ENCODE results near the gene FCN2.

FCN2 gene

GRCh38 chr9:134840511-134840910 lies 40.1 kb upstream of the FCN2 start:
- Mint-ChIP-seq H3K27ac (no peak overlapping the region), H3K4me3 (no peak overlapping the region), H3K9me3 (no peaks in the 10 kb centered on the region), H3K36me3 (ENCODE audit: low read depth) (no peaks in the 10 kb centered on the region), H3K4me1 (ENCODE audit: low read depth) (no peaks in the 10 kb centered on the region), H3K27me3 (peaks cover 35% of the 10 kb centered on the region)
- intact Hi-C loops (cut with micrococcal nuclease), result no loop called here

DNA sequence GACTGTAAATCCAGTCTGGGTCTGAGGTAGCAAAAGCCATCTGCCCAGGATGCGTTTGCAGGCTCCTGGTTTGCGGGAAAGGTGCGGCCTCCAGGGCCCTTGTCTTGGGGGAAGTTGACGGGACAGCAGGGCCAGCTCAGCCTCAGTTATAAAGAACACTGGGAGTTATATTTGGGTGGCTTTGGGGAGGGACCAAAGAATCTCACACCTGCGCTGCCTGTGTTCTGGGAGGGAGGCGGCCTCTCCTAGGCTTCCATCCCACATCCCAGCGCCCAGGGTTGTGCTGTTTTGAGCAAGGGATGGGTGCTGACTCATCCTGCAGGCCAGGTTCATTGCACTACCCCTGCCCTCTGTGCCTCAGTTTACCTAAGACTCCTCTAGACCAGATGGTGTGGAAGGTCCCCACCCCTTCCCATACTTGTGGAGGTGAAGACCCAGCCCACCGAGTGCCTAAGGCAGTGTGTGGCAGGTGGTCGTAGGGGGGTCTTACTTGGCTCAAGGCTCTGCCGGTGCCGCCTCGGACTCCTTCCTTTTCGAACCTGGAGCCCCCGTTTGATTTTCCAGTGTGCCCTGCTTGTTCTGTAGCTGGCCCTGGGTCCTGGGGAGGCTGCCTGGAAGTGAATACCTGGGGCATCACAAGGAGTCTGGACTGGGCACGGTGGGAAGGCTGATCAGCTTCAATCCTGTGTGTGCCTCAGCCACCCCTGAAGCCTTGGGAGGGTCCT lies 39.3 kb upstream of the FCN2 start:
- no peak overlapping the region for H3K4me3 Mint-ChIP-seq
- intact Hi-C loops (cut with micrococcal nuclease), result no loop called here
- H3K36me3 Mint-ChIP-seq (ENCODE audit: low read depth), result no peaks in the 10 kb centered on the region
- no peaks in the 10 kb centered on the region for H3K4me1 Mint-ChIP-seq (ENCODE audit: low read depth)
- no peak overlapping the region for H3K27ac Mint-ChIP-seq
- peaks cover 35% of the 10 kb centered on the region for H3K27me3 Mint-ChIP-seq
- no peaks in the 10 kb centered on the region for H3K9me3 Mint-ChIP-seq

GRCh38 chr9:134842321-134842720 lies 38.3 kb upstream of the FCN2 start:
- Mint-ChIP-seq H3K4me3 (no peak overlapping the region), H3K9me3 (no peaks in the 10 kb centered on the region), H3K4me1 (ENCODE audit: low read depth) (no peaks in the 10 kb centered on the region), H3K27me3 (peaks cover 35% of the 10 kb centered on the region), H3K36me3 (ENCODE audit: low read depth) (no peaks in the 10 kb centered on the region), H3K27ac (no peak overlapping the region)
- intact Hi-C loops (cut with micrococcal nuclease), result no loop called here

DNA sequence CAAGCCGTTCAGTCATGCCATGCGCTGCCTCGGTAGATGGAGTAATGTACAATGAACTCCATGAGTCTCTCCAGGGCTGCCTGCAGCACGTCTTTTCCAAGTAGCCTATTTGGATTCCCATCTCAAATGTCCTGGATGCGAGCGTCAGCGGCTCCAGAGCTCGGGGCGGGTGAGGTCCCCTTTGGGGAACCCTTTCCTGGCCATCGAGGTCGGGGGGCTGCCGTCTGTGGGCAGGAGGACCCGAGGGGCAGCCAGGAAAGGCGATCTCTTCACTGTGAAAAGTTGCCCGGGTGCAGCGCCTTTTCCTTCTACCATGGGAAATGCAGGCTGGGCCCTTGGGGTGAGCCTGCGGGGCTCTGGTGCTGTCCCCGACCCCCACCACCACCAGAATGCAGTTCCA lies 36.9 kb upstream of the FCN2 start:
- intact Hi-C loops (cut with micrococcal nuclease), result no loop called here
- Mint-ChIP-seq H3K36me3 (ENCODE audit: low read depth) (no peaks in the 10 kb centered on the region), H3K4me3 (no peak overlapping the region), H3K27ac (no peak overlapping the region), H3K27me3 (peaks cover 23% of the 10 kb centered on the region), H3K4me1 (ENCODE audit: low read depth) (no peaks in the 10 kb centered on the region), H3K9me3 (no peaks in the 10 kb centered on the region)

- intact Hi-C loops (cut with micrococcal nuclease), result no loop called here
- Mint-ChIP-seq H3K36me3 (ENCODE audit: low read depth) (no peaks in the 10 kb centered on the region), H3K4me3 (no peak overlapping the region), H3K27me3 (peaks cover 20% of the 10 kb centered on the region), H3K9me3 (no peaks in the 10 kb centered on the region), H3K4me1 (ENCODE audit: low read depth) (no peaks in the 10 kb centered on the region), H3K27ac (no peak overlapping the region)
Observed at GRCh38 chr9:134844821-134845220, 35.8 kb upstream of the FCN2 start.

DNA sequence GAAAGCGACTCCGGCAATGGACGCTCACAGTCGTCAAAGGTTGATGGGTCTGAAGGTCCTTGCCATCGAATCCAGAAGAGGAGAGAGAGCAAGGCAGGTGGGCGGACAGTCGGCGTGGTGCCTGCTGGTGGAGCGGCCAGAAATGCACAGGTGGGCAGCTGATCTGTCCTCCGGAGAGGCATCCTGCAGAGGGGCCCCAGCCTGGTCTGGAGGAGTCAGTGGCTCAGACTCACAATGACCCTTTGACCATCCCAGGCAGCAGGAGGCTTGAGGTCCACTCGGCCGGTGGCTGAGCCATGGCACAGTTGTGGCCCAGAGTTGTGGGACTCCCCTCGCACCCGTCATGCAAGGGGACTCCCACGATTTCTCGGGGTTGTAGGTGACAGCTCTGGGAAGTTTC lies 34.4 kb upstream of the FCN2 start:
- Mint-ChIP-seq H3K36me3 (ENCODE audit: low read depth) (no peaks in the 10 kb centered on the region), H3K27me3 (peaks cover 17% of the 10 kb centered on the region)

GRCh38 chr9:134846699-134847098 lies 33.9 kb upstream of the FCN2 start:
- intact Hi-C loops (cut with micrococcal nuclease), result no loop called here
- Mint-ChIP-seq H3K4me1 (ENCODE audit: low read depth) (no peaks in the 10 kb centered on the region), H3K4me3 (no peak overlapping the region), H3K9me3 (no peaks in the 10 kb centered on the region), H3K27me3 (peaks cover 17% of the 10 kb centered on the region), H3K27ac (no peak overlapping the region), H3K36me3 (ENCODE audit: low read depth) (no peaks in the 10 kb centered on the region)

More for the DNA sequence above, 34.4 kb upstream of the FCN2 start:
- Mint-ChIP-seq H3K9me3 (no peaks in the 10 kb centered on the region), H3K4me1 (ENCODE audit: low read depth) (no peaks in the 10 kb centered on the region), H3K27ac (no peak overlapping the region), H3K4me3 (no peak overlapping the region)
- intact Hi-C loops (cut with micrococcal nuclease), result no loop called here

GRCh38 chr9:134847138-134847537 lies 33.5 kb upstream of the FCN2 start:
- no peak overlapping the region for H3K27ac Mint-ChIP-seq
- no peaks in the 10 kb centered on the region for H3K4me1 Mint-ChIP-seq (ENCODE audit: low read depth)
- intact Hi-C loops (cut with micrococcal nuclease), result no loop called here
- H3K27me3 Mint-ChIP-seq, result peaks cover 14% of the 10 kb centered on the region
- no peaks in the 10 kb centered on the region for H3K9me3 Mint-ChIP-seq
- no peaks in the 10 kb centered on the region for H3K36me3 Mint-ChIP-seq (ENCODE audit: low read depth)
- H3K4me3 Mint-ChIP-seq, result no peak overlapping the region

- Mint-ChIP-seq H3K4me3 (no peak overlapping the region), H3K27me3 (peaks cover 14% of the 10 kb centered on the region), H3K9me3 (no peaks in the 10 kb centered on the region), H3K36me3 (ENCODE audit: low read depth) (no peaks in the 10 kb centered on the region), H3K27ac (no peak overlapping the region), H3K4me1 (ENCODE audit: low read depth) (no peaks in the 10 kb centered on the region)
- intact Hi-C loops (cut with micrococcal nuclease), result no loop called here
Observed at GRCh38 chr9:134847752-134848432, 32.7 kb upstream of the FCN2 start.

GRCh38 chr9:134848504-134848903 lies 32.1 kb upstream of the FCN2 start:
- intact Hi-C loops (cut with micrococcal nuclease), result no loop called here
- Mint-ChIP-seq H3K27ac (no peak overlapping the region), H3K4me1 (ENCODE audit: low read depth) (no peaks in the 10 kb centered on the region), H3K36me3 (ENCODE audit: low read depth) (no peaks in the 10 kb centered on the region), H3K4me3 (no peak overlapping the region), H3K9me3 (no peaks in the 10 kb centered on the region), H3K27me3 (peaks cover 11% of the 10 kb centered on the region)

DNA sequence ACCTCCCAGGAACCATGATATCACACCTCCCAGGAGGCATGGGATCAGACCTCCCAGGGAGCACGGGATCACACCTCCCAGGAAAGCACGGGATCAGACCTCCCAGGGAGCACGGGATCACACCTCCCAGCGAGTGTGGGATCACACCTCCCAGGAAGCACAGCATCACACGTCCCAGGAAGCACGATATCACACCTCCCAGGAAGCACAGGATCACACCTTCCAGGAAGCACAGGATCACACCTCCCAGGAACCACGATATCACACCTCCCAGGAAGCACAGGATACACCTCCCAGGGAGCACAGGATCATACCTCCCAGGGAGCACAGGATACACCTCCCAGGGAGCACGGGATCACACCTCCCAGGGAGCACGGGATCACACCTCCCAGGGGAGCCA lies 30.0 kb upstream of the FCN2 start:
- H3K27ac Mint-ChIP-seq, result no peak overlapping the region
- H3K9me3 Mint-ChIP-seq, result no peaks in the 10 kb centered on the region
- no peak overlapping the region for H3K4me3 Mint-ChIP-seq
- no peaks in the 10 kb centered on the region for H3K36me3 Mint-ChIP-seq (ENCODE audit: low read depth)
- no peaks in the 10 kb centered on the region for H3K4me1 Mint-ChIP-seq (ENCODE audit: low read depth)
- intact Hi-C loops (cut with micrococcal nuclease), result no loop called here
- H3K27me3 Mint-ChIP-seq, result peaks cover 22% of the 10 kb centered on the region

DNA sequence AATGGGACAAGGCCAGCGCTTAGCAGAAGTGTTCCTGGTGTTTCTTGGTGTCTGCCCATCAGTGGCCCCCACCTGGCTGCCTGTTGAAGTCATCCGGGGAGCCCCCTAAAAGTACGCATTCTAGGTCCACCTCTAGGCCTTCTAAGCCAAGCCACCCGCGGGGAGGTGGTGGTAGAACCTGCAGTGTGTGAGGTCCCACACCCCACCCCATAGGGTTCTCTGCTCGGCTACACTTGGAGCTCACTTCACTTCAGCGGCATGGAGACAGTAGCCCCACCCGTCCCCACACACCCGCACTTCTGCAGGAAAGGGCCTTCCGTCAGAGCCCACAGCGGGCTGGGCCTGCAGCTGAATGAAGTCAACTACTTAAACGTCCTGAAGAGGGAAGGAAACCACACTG lies 29.6 kb upstream of the FCN2 start:
- Mint-ChIP-seq H3K36me3 (ENCODE audit: low read depth) (no peaks in the 10 kb centered on the region), H3K4me3 (no peak overlapping the region), H3K9me3 (no peaks in the 10 kb centered on the region), H3K4me1 (ENCODE audit: low read depth) (no peaks in the 10 kb centered on the region), H3K27ac (no peak overlapping the region), H3K27me3 (peaks cover 25% of the 10 kb centered on the region)
- intact Hi-C loops (cut with micrococcal nuclease), result no loop called here

- intact Hi-C loops (cut with micrococcal nuclease), result no loop called here
- peaks cover 39% of the 10 kb centered on the region for H3K27me3 Mint-ChIP-seq
Observed at GRCh38 chr9:134852906-134853654, 27.5 kb upstream of the FCN2 start.

GRCh38 chr9:134853893-134854292 lies 26.7 kb upstream of the FCN2 start:
- Mint-ChIP-seq H3K27me3 (peaks cover 45% of the 10 kb centered on the region), H3K9me3 (no peaks in the 10 kb centered on the region), H3K4me3 (no peak overlapping the region), H3K36me3 (ENCODE audit: low read depth) (no peaks in the 10 kb centered on the region), H3K27ac (no peak overlapping the region), H3K4me1 (ENCODE audit: low read depth) (peaks cover 10% of the 10 kb centered on the region)
- intact Hi-C loops (cut with micrococcal nuclease), result no loop called here

More at GRCh38 chr9:134852906-134853654, 27.5 kb upstream of the FCN2 start:
- H3K4me1 Mint-ChIP-seq (ENCODE audit: low read depth), result peaks cover 3% of the 10 kb centered on the region
- H3K4me3 Mint-ChIP-seq, result no peak overlapping the region
- H3K27ac Mint-ChIP-seq, result no peak overlapping the region
- no peaks in the 10 kb centered on the region for H3K36me3 Mint-ChIP-seq (ENCODE audit: low read depth)
- H3K9me3 Mint-ChIP-seq, result no peaks in the 10 kb centered on the region

All from dendritic cell treated with granulocyte-macrophage colony-stimulating factor and Interleukin-4, amounts not matched to agents 40 ng/mL and 50 ng/mL, for 4 days (primary cell).